Measurements from ENCODE around the gene SFXN5.

- TF ChIP-seq PKNOX1 (IDR thresholded peaks at IDR 0.05) (no peak), BHLHE40 (IDR thresholded peaks at IDR 0.05; ENCODE audit: borderline replicate concordance) (no peak), SP1 (IDR thresholded peaks at IDR 0.05) (no peak), SUZ12 (IDR thresholded peaks at IDR 0.05) (no peak), TARDBP (IDR thresholded peaks at IDR 0.05) (no peak), ZNF384 (IDR thresholded peaks at IDR 0.05) (no peak), L3MBTL2 (conservative IDR thresholded peaks at IDR 0.05) (no peak), FOXA1 (IDR thresholded peaks at IDR 0.05) (no peak), ARNT (IDR thresholded peaks at IDR 0.05) (no peak), FOXK2 (IDR thresholded peaks at IDR 0.05) (no peak), CTBP1 (IDR thresholded peaks at IDR 0.05; ENCODE audit: borderline replicate concordance) (no peak), ELF4 (IDR thresholded peaks at IDR 0.05) (no peak)
Measured at GRCh38 chr2:72940786-72941185, 130.7 kb downstream of the SFXN5 start.
